ENCODE measurements around the gene DNAJC27.

Gene DNAJC27

GRCh38 chr2:24971286-24971535, 544 bp downstream of the DNAJC27 start:
- Histone ChIP-seq H3K27me3 (ENCODE audit: control insufficient read depth in 2 of 2, insufficient read depth in 2 of 2, low read length in 2 of 2) (no peaks in the 10 kb centered on the region), H3K9me3 (ENCODE audit: control insufficient read depth in 2 of 2, low read length in 2 of 2) (no peaks in the 10 kb centered on the region), H3K4me3 (ENCODE audit: low read length in 2 of 2) (peak overlapping the region; percentile 94 to 98), H3K9ac (ENCODE audit: low read depth in 1 of 2, low read length in 2 of 2) (peak overlapping the region; percentile 97 to 100), H3K4me1 (ENCODE audit: control insufficient read depth in 2 of 2, insufficient read depth in 2 of 2, low read length in 2 of 2) (no peaks in the 10 kb centered on the region), H3K27ac (ENCODE audit: low read depth in 2 of 2, low read length in 2 of 2) (peak overlapping the region; percentile 98 to 99), H3K36me3 (ENCODE audit: control insufficient read depth in 2 of 2, insufficient read depth in 2 of 2, low read length in 2 of 2) (peaks cover 0 to 1% of the 10 kb centered on the region in 2 donors)

DNA sequence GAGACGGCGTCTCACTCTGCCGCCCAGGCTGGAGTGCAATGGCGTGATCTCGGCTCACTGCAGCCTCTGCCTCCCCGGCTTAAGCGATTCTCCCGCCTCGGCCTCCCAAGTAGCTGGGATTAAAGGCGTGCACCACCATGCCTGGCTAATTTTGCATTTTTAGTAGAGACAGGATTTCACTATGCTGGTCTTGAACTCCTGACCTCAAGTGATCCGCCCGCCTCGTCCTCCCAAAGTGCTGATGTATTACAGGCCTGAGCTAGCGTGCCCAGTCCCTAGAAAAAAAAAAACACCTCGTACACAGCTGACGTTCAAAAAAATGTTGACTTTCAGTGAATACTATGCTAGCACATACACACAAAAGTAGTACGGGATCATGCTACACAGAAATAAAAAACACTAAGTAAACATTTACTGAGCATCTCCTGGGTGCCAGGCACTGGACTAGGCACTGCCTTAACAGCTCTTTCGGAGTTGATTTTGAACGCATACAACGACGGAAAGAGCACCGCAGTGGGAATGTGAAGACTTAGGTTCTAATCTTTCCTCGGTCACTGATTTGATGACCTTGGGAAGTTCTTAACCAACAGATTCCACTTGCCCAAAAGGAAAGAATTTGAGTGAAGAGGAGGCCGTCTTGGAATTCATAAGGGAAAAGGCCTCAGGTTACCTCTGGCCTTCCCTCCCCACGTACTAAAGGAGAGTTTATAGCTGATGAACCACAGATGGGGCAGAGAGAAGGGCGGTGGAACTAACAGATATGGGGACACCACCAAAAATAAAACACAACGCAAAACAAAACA, 1.1 kb downstream of the DNAJC27 start:
- Histone ChIP-seq H3K4me3 (ENCODE audit: low read length in 2 of 2) (peak overlapping the region; percentile 94 to 98), H3K4me1 (ENCODE audit: control insufficient read depth in 2 of 2, insufficient read depth in 2 of 2, low read length in 2 of 2) (no peaks in the 10 kb centered on the region), H3K27me3 (ENCODE audit: control insufficient read depth in 2 of 2, insufficient read depth in 2 of 2, low read length in 2 of 2) (no peaks in the 10 kb centered on the region), H3K36me3 (ENCODE audit: control insufficient read depth in 2 of 2, insufficient read depth in 2 of 2, low read length in 2 of 2) (peaks cover 5% of the 10 kb centered on the region in 2 donors), H3K9me3 (ENCODE audit: control insufficient read depth in 2 of 2, low read length in 2 of 2) (no peaks in the 10 kb centered on the region), H3K9ac (ENCODE audit: low read depth in 1 of 2, low read length in 2 of 2) (peak overlapping the region; percentile 97 to 100), H3K27ac (ENCODE audit: low read depth in 2 of 2, low read length in 2 of 2) (peak overlapping the region; percentile 98 to 99)

DNA sequence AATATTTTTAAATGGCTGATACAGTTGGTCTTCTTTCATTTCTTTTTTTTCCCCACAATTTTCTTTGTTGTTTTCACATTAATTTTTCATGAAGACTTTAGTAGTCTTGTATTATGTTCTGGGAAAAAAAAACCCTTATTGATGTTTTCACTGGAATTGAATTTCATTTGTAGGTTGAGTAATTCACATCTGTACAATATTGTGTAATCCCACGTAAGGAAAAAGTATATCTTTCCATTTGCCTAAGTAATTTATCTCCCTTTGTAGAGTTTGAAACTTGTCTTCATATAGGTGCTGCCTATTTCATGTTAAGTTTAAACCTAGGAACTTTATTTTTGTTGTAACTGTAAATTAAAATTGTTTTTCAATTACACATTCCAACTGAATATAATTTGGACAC, 2.0 kb downstream of the DNAJC27 start:
- peaks cover 5 to 8% of the 10 kb centered on the region in 2 donors for H3K36me3 ChIP-seq (ENCODE audit: control insufficient read depth in 2 of 2, insufficient read depth in 2 of 2, low read length in 2 of 2)
- H3K9ac ChIP-seq (ENCODE audit: low read depth in 1 of 2, low read length in 2 of 2) = no peak overlapping the region
- no peak overlapping the region for H3K27ac ChIP-seq (ENCODE audit: low read depth in 2 of 2, low read length in 2 of 2)
- H3K4me3 ChIP-seq (ENCODE audit: low read length in 2 of 2) = no peak overlapping the region
- no peaks in the 10 kb centered on the region for H3K4me1 ChIP-seq (ENCODE audit: control insufficient read depth in 2 of 2, insufficient read depth in 2 of 2, low read length in 2 of 2)
- no peaks in the 10 kb centered on the region for H3K9me3 ChIP-seq (ENCODE audit: control insufficient read depth in 2 of 2, low read length in 2 of 2)
- no peaks in the 10 kb centered on the region for H3K27me3 ChIP-seq (ENCODE audit: control insufficient read depth in 2 of 2, insufficient read depth in 2 of 2, low read length in 2 of 2)

DNA sequence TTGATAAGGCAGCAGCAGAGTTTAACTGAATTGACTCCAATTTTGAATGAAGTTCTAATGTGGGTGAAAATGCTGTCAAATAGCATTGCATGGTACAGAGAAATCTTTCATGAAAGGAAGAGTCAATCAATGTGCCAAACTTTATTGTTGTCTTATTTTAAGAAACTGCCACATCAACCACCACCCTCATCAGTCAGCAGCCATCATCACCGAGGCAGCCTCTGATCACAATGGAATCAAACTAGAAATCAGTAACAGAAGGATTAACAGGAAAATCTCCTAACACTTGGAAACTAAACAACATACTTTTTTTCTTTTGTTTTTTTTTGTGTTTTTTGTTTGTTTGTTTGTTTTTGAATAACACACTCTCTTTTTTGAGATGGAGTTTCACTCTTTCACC, 9.9 kb downstream of the DNAJC27 start:
- Histone ChIP-seq H3K27ac (ENCODE audit: low read depth in 2 of 2, low read length in 2 of 2) (no peak overlapping the region), H3K9ac (ENCODE audit: low read depth in 1 of 2, low read length in 2 of 2) (no peak overlapping the region), H3K9me3 (ENCODE audit: control insufficient read depth in 2 of 2, low read length in 2 of 2) (no peaks in the 10 kb centered on the region), H3K27me3 (ENCODE audit: control insufficient read depth in 2 of 2, insufficient read depth in 2 of 2, low read length in 2 of 2) (no peaks in the 10 kb centered on the region), H3K4me1 (ENCODE audit: control insufficient read depth in 2 of 2, insufficient read depth in 2 of 2, low read length in 2 of 2) (peaks cover 0 to 3% of the 10 kb centered on the region in 2 donors), H3K4me3 (ENCODE audit: low read length in 2 of 2) (no peak overlapping the region), H3K36me3 (ENCODE audit: control insufficient read depth in 2 of 2, insufficient read depth in 2 of 2, low read length in 2 of 2) (peaks cover 19 to 43% of the 10 kb centered on the region in 2 donors)

DNA sequence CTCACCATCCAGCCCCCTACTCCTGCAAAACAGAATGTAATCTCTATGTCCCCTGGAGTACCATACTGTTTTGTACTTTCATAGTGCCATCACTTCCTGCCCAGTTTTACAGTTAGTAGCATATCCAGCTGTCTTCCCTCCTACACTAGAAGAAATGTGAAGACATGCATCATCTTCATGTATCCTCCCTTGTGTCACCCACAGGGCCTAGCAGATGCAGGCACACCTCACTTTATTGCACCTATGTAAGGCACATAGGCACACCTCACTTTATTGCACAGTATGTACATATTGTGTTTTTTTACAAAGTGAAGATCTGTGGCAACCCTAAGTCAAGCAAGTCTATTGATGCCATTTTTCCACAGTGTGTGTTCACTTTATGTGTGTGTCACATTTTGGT, 12.0 kb downstream of the DNAJC27 start:
- Histone ChIP-seq H3K27me3 (ENCODE audit: control insufficient read depth in 2 of 2, insufficient read depth in 2 of 2, low read length in 2 of 2) (no peaks in the 10 kb centered on the region), H3K9ac (ENCODE audit: low read depth in 1 of 2, low read length in 2 of 2) (no peak overlapping the region), H3K4me3 (ENCODE audit: low read length in 2 of 2) (no peak overlapping the region), H3K36me3 (ENCODE audit: control insufficient read depth in 2 of 2, insufficient read depth in 2 of 2, low read length in 2 of 2) (peaks cover 34 to 55% of the 10 kb centered on the region in 2 donors), H3K9me3 (ENCODE audit: control insufficient read depth in 2 of 2, low read length in 2 of 2) (no peaks in the 10 kb centered on the region), H3K4me1 (ENCODE audit: control insufficient read depth in 2 of 2, insufficient read depth in 2 of 2, low read length in 2 of 2) (peaks cover 0 to 3% of the 10 kb centered on the region in 2 donors), H3K27ac (ENCODE audit: low read depth in 2 of 2, low read length in 2 of 2) (peak overlapping the region; percentile 29 to 55)

DNA sequence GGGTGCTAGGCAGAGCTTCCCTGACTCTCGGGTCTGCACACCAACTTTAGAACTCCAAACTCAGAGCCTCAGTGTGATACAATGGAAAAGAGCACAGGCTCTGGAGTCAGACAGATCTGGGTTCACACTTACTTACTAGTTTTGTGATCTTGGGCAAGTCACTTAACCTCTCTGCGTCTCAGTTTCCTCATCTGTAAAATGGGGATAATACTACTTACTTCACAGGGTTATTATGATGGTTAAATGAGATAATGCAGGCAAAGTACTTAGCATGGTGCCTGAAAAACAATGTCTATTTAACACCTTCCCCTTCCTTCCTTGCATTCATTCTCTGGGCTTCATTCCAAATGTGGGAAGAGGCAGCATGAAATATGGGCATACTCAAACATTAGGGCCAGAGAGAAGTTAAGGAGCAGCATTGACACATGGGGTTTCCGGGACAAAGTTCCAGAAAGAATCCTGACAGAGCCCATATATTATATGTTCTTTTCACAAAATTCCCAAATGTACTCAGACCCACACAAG, 13.3 kb downstream of the DNAJC27 start:
- Histone ChIP-seq H3K36me3 (ENCODE audit: control insufficient read depth in 2 of 2, insufficient read depth in 2 of 2, low read length in 2 of 2) (peaks cover 31 to 59% of the 10 kb centered on the region in 2 donors), H3K4me1 (ENCODE audit: control insufficient read depth in 2 of 2, insufficient read depth in 2 of 2, low read length in 2 of 2) (peaks cover 0 to 3% of the 10 kb centered on the region in 2 donors), H3K9ac (ENCODE audit: low read depth in 1 of 2, low read length in 2 of 2) (no peak overlapping the region), H3K27me3 (ENCODE audit: control insufficient read depth in 2 of 2, insufficient read depth in 2 of 2, low read length in 2 of 2) (no peaks in the 10 kb centered on the region), H3K4me3 (ENCODE audit: low read length in 2 of 2) (no peak overlapping the region), H3K27ac (ENCODE audit: low read depth in 2 of 2, low read length in 2 of 2) (no peak overlapping the region), H3K9me3 (ENCODE audit: control insufficient read depth in 2 of 2, low read length in 2 of 2) (no peaks in the 10 kb centered on the region)

GRCh38 chr2:24957976-24958375, 13.8 kb downstream of the DNAJC27 start:
- Histone ChIP-seq H3K27me3 (ENCODE audit: control insufficient read depth in 2 of 2, insufficient read depth in 2 of 2, low read length in 2 of 2) (no peaks in the 10 kb centered on the region), H3K4me3 (ENCODE audit: low read length in 2 of 2) (no peak overlapping the region), H3K36me3 (ENCODE audit: control insufficient read depth in 2 of 2, insufficient read depth in 2 of 2, low read length in 2 of 2) (peaks cover 28 to 55% of the 10 kb centered on the region in 2 donors), H3K9ac (ENCODE audit: low read depth in 1 of 2, low read length in 2 of 2) (no peak overlapping the region), H3K9me3 (ENCODE audit: control insufficient read depth in 2 of 2, low read length in 2 of 2) (no peaks in the 10 kb centered on the region), H3K27ac (ENCODE audit: low read depth in 2 of 2, low read length in 2 of 2) (no peak overlapping the region), H3K4me1 (ENCODE audit: control insufficient read depth in 2 of 2, insufficient read depth in 2 of 2, low read length in 2 of 2) (peaks cover 0 to 3% of the 10 kb centered on the region in 2 donors)

DNA sequence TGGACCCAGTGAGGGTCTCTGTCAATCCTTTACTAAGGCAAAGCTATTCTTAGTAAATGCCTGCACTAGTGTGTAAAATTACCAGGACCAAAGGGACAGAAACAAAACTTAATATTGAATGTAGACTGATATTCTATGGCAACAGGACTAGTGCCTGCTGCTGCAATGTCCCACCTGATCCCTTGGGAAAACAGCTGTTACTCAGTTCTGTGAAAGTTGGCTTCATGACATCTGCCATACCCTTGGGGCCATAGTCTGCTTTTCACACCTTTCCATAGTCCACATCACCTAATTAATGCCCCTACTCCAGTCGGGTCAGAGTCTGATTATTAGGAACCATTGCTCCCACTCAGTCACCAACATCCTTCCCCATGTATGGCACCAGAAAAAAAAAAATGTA, 14.5 kb downstream of the DNAJC27 start:
- Histone ChIP-seq H3K9ac (ENCODE audit: low read depth in 1 of 2, low read length in 2 of 2) (no peak overlapping the region), H3K9me3 (ENCODE audit: control insufficient read depth in 2 of 2, low read length in 2 of 2) (no peaks in the 10 kb centered on the region), H3K4me3 (ENCODE audit: low read length in 2 of 2) (no peak overlapping the region), H3K4me1 (ENCODE audit: control insufficient read depth in 2 of 2, insufficient read depth in 2 of 2, low read length in 2 of 2) (peaks cover 0 to 3% of the 10 kb centered on the region in 2 donors), H3K27me3 (ENCODE audit: control insufficient read depth in 2 of 2, insufficient read depth in 2 of 2, low read length in 2 of 2) (no peaks in the 10 kb centered on the region), H3K36me3 (ENCODE audit: control insufficient read depth in 2 of 2, insufficient read depth in 2 of 2, low read length in 2 of 2) (peaks cover 28 to 55% of the 10 kb centered on the region in 2 donors), H3K27ac (ENCODE audit: low read depth in 2 of 2, low read length in 2 of 2) (no peak overlapping the region)

GRCh38 chr2:24955921-24956320, 15.8 kb downstream of the DNAJC27 start:
- no peak overlapping the region for H3K27ac ChIP-seq (ENCODE audit: low read depth in 2 of 2, low read length in 2 of 2)
- H3K36me3 ChIP-seq (ENCODE audit: control insufficient read depth in 2 of 2, insufficient read depth in 2 of 2, low read length in 2 of 2) = peaks cover 32 to 65% of the 10 kb centered on the region in 2 donors
- no peak overlapping the region for H3K4me3 ChIP-seq (ENCODE audit: low read length in 2 of 2)
- no peak overlapping the region for H3K9ac ChIP-seq (ENCODE audit: low read depth in 1 of 2, low read length in 2 of 2)
- H3K4me1 ChIP-seq (ENCODE audit: control insufficient read depth in 2 of 2, insufficient read depth in 2 of 2, low read length in 2 of 2) = peaks cover 0 to 3% of the 10 kb centered on the region in 2 donors
- no peaks in the 10 kb centered on the region for H3K9me3 ChIP-seq (ENCODE audit: control insufficient read depth in 2 of 2, low read length in 2 of 2)
- H3K27me3 ChIP-seq (ENCODE audit: control insufficient read depth in 2 of 2, insufficient read depth in 2 of 2, low read length in 2 of 2) = no peaks in the 10 kb centered on the region

DNA sequence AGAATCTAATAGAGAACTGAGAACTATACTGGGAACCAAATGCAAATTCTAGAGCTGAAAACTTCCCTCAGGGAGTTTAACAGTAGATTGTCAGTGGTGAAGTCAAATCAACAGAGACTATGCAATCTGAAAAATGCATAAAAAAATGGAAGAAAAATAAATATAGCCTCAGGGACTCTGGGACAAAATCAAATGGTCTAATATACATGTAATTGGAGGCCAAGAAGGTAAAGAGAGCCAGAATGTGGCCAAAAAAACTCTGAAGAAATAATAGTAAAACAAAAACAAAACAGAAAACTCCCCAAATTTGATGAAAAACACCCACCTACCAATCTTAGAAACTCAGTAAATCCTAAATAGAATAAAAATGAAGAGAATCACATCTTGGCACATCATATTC, 16.5 kb downstream of the DNAJC27 start:
- no peak overlapping the region for H3K27ac ChIP-seq (ENCODE audit: low read depth in 2 of 2, low read length in 2 of 2)
- peaks cover 0 to 3% of the 10 kb centered on the region in 2 donors for H3K4me1 ChIP-seq (ENCODE audit: control insufficient read depth in 2 of 2, insufficient read depth in 2 of 2, low read length in 2 of 2)
- H3K9ac ChIP-seq (ENCODE audit: low read depth in 1 of 2, low read length in 2 of 2) = no peak overlapping the region
- peaks cover 32 to 63% of the 10 kb centered on the region in 2 donors for H3K36me3 ChIP-seq (ENCODE audit: control insufficient read depth in 2 of 2, insufficient read depth in 2 of 2, low read length in 2 of 2)
- no peaks in the 10 kb centered on the region for H3K9me3 ChIP-seq (ENCODE audit: control insufficient read depth in 2 of 2, low read length in 2 of 2)
- H3K4me3 ChIP-seq (ENCODE audit: low read length in 2 of 2) = no peak overlapping the region
- no peaks in the 10 kb centered on the region for H3K27me3 ChIP-seq (ENCODE audit: control insufficient read depth in 2 of 2, insufficient read depth in 2 of 2, low read length in 2 of 2)
